Right atrium auricular region (tissue), 2 donors: ENCODE results near the gene TSPYL1. TPM values are rescaled to one million over a fixed set of nuclear protein-coding genes. Genes with fewer than 3 reads are reported as not detected.

Source experiments
- DNase-seq: peaks from one replicate; pipeline ENCODE4 v3.0.0-alpha.2; 2019; ENCODE audit warnings: low spot score
- H3K27ac ChIP-seq, 2 donors: fragments of 200-600 bp; sonication (generic); 1 replicate in 1 of 2; 2 replicates in 1 of 2; pipeline ENCODE4 v1.5.1; 2016 to 2019
- H3K27me3 ChIP-seq, 2 donors: fragments of 200-600 bp; sonication (generic); one replicate each; pipeline versions ENCODE4 v1.5.1 to v1.6.0; 2017 to 2019
- H3K36me3 ChIP-seq: fragments of 200-600 bp; sonication (generic); one replicate; pipeline ENCODE4 v1.5.1; 2016
- H3K4me1 ChIP-seq, 2 donors: fragments of 200-600 bp; sonication (generic); one replicate each; pipeline versions ENCODE4 v1.5.1 to v1.6.0; 2017 to 2019
- H3K4me3 ChIP-seq, 2 donors: fragments of 200-600 bp; sonication (generic); 1 replicate in 1 of 2; 2 replicates in 1 of 2; pipeline ENCODE4 v1.5.1; 2017 to 2019; ENCODE audit warnings: mild to moderate bottlenecking in 1 of 2, moderate library complexity in 1 of 2
- H3K9me3 ChIP-seq, 2 donors: fragments of 200-600 bp; sonication (generic); one replicate each; pipeline ENCODE4 v1.5.1; 2019
- total RNA-seq, 2 donors: library from RNA; depleted of rRNA; stranded (reverse); fragments of >200 nt; gene quantifications; one replicate each; pipeline ENCODE4 v1.1.0, GENCODE V29; 2016
- TF ChIP-seq, protein P1 (sequence below), 2 donors: fragments of 200-600 bp; sonication (generic); IDR thresholded peaks; one replicate each; pipeline ENCODE4 v1.5.1; 2019; ENCODE audit warnings: antibody characterized with exemption in 2 of 2

The TSPYL1 gene
- total RNA-seq, 2 donors from 2014 or later, result 79.3 to 87.5 TPM

DNA sequence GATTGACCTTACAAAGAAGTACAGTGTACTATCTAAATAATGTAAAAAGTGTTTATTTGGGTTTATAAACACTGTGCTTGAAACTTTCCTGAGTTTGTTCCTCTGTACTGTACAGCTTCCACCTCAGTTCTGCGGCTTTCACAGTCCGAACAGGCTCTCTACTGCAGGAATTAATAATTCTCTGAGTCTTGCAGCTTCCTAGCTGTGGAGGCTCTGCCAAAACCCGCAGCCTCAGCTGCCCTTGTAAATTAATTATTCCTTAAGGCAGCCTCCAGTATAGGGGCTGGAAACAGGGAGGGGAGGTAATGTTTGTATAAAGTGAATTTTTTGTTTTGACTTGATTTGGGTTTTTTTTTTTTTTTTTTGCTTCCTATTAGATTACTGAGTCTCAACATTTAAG is 45.0 kb downstream of the TSPYL1 start:
- H3K36me3 ChIP-seq, result peaks cover 21% of the 10 kb centered on the region
- DNase-seq, result no peak
- TF ChIP-seq, protein P1, sequence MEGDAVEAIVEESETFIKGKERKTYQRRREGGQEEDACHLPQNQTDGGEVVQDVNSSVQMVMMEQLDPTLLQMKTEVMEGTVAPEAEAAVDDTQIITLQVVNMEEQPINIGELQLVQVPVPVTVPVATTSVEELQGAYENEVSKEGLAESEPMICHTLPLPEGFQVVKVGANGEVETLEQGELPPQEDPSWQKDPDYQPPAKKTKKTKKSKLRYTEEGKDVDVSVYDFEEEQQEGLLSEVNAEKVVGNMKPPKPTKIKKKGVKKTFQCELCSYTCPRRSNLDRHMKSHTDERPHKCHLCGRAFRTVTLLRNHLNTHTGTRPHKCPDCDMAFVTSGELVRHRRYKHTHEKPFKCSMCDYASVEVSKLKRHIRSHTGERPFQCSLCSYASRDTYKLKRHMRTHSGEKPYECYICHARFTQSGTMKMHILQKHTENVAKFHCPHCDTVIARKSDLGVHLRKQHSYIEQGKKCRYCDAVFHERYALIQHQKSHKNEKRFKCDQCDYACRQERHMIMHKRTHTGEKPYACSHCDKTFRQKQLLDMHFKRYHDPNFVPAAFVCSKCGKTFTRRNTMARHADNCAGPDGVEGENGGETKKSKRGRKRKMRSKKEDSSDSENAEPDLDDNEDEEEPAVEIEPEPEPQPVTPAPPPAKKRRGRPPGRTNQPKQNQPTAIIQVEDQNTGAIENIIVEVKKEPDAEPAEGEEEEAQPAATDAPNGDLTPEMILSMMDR (IDR thresholded peaks at IDR 0.05), result no peak

DNA sequence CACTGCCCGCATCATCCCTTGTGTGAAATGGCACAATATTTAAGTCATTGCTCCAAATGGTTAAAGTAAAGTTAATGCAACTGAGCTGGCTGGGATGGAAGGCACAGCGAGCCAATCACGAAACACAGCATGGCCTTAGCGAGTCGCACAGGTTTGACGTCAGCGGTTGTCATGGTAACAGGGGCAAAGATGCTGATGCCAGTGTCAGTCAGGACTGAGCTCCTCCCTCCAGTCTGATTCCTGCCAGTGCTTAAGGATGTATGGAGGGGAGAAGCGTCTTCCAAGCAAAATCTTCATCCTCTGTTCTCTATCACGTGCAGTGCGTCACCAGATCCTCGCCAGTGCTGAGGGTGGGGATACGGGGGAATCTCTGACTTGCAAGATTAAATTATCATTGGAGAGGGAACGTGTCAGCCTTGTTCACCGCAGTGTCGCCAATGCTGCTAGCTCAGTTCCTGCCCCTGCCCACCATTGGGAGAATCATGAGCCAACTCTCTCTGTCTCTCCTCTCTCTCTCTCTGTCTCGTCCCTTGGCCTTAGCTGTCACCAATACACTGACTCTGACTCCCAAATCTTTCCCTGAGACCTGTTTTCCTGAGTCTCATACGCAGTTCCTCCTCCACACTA is 50.3 kb downstream of the TSPYL1 start:
- no peaks in the 10 kb centered on the region for H3K36me3 ChIP-seq
- no peaks in the 10 kb centered on the region for H3K4me1 ChIP-seq
- H3K9me3 ChIP-seq, result no peaks in the 10 kb centered on the region
- H3K4me3 ChIP-seq, result peak overlapping the region; percentile 26 to 41
- peak; percentile 95 for DNase-seq
- TF ChIP-seq, protein P1 (IDR thresholded peaks at IDR 0.05), result no peak
- H3K27ac ChIP-seq, result no peak overlapping the region
- no peaks in the 10 kb centered on the region for H3K27me3 ChIP-seq

More for the DNA sequence above, 45.0 kb downstream of the TSPYL1 start:
- H3K27me3 ChIP-seq, result no peaks in the 10 kb centered on the region
- H3K4me3 ChIP-seq, result no peak overlapping the region
- no peaks in the 10 kb centered on the region for H3K4me1 ChIP-seq
- H3K27ac ChIP-seq, result no peak overlapping the region
- no peaks in the 10 kb centered on the region for H3K9me3 ChIP-seq

Other genes with a start within 250 kb of the TSPYL1 start
- 1 to 10 TPM; 2.7 to 6.3 TPM for gene FRK, start 219.0 kb downstream of the TSPYL1 start, total RNA-seq
- gene NT5DC1, start 179.1 kb downstream of the TSPYL1 start, total RNA-seq, result 10 to 100 TPM; 11.2 to 22.6 TPM
- gene COL10A1, start 153.8 kb downstream of the TSPYL1 start, total RNA-seq, result not detected
- 10 to 100 TPM; 29.2 to 34.5 TPM for gene TSPYL4, start 25.9 kb downstream of the TSPYL1 start, total RNA-seq
- gene DSE, start 91.0 kb upstream of the TSPYL1 start, total RNA-seq, result 10 to 100 TPM; 19.4 to 31.7 TPM
- 1 to 10 TPM; 2.3 to 3.1 TPM for gene CALHM6, start 181.4 kb upstream of the TSPYL1 start, total RNA-seq
- gene CALHM5, start 231.7 kb upstream of the TSPYL1 start, total RNA-seq, result 1 to 10 TPM; 2.3 to 3.4 TPM